GM18858 (cell line): ENCODE data around the gene SLC47A1.

Experiments used
- ATAC-seq: cut with Tn5 transposase; IDR thresholded peaks from one replicate; pipeline ENCODE4 v1.9.1; 2021; ENCODE audit not compliant: unreplicated experiment

Gene SLC47A1

DNA sequence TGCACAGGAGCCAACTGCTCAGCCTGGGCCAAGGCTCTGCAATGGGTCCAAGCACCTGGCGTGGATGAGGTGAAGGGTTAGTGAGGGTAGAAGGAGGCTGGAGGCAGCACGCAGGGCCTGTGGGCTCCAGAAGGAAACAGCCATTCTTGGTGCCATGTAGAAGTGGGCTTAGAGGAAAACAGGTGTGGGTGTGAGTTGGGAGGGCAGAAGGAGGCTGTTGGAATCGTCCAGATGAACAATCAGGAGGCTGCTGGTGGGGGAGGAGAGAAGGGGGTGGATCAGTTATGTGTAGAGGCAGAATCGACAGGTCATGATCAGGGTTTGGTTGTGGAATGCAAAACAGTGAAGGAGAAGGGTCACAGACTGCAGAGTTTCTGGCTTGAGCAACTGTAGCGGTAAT, 63.2 kb downstream of the SLC47A1 start:
- ATAC-seq, result no peak

DNA sequence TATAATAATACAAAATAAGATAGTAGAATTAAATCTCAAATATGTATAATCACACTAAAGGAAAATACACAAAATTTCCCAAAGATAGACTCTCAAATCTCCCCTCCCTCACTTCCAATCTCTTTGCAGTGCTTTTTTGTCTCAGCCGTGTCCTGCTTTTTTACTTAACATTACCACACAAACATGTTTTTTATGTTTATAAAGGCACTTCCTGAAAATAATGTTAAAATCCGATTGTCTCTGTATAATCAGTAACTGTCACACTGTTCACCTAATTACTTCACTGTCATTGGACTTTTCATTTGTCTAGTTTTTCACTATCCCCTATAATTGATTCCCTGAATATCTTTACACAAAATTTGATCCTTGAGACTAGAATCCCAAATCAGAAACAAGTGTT, 76.7 kb downstream of the SLC47A1 start:
- ATAC-seq, result no peak

DNA sequence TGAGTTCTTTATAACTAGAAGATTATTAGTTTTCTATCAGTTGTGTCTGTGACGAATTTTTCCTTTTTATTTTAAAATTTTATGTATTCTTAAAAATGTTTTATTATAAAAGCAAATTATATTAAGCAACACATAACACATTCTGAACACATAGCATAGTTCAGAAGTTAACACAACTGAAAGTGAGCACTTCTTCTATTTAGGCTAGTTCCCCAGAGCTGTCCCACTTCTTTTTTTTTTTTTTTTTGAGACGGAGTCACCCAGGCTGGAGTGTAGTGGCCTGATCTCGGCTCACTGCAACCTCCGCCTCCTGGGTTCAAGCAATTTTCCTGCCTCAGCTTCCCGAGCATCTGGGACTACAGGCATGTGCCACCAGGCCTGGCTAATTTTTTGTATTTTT, 77.2 kb downstream of the SLC47A1 start:
- no peak for ATAC-seq

DNA sequence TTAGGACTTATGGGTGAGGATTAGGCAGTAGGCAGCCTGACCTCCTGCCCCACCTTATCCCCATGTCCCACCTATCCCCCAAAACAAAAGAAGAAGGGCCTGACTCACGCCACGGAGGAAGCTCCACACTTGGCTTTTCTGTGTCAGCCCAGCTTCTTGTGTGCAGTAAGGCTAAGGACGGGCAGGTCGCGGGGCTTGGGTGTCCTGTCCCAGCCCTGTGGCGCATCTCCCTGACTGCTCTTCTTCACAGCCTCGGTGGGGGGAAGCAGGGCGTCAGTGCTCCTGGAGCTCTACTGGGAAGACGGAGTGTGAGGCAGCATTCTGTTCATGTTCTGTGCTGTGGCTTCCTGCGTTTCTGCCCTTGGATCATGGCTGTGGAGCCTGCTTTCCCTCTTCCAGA, 80.3 kb downstream of the SLC47A1 start:
- no peak for ATAC-seq

DNA sequence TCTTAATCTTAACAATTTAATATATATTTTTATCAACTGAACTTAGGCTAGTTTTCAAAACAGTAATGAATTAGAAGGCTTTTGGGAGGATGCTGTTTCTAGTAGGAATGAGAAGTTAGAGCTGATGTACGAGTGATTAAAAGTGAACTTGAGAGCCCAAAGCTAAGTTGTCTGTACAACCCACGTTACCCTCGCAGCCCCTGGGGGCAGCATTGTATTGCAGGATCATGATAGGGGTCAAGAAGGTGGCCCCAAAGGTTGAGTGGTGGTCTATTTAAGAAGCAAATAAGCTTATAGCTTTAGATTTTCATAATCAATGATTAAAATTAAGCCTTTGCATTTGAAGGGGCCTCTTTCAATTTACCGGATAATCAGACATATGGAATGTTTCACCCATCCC, 81.2 kb downstream of the SLC47A1 start:
- no peak for ATAC-seq

DNA sequence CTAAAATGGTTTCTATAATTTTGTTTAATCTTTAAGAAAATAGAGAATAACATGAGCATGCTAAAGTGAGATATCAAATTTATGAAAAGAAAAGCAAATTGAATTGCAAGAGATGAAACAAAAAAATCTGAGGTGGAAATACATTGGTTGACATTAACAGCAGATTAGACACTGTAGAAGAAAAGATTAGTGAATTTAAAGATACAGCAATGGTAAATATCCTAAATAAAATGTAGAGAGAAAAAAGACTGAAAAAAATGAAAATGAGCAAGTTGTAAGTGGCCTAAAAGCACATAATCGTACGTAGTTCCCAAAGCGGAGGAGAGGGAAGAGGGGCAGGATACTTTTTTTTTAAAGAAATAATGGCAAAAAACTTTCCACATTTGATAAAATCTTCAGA, 84.4 kb downstream of the SLC47A1 start:
- ATAC-seq, result no peak

DNA sequence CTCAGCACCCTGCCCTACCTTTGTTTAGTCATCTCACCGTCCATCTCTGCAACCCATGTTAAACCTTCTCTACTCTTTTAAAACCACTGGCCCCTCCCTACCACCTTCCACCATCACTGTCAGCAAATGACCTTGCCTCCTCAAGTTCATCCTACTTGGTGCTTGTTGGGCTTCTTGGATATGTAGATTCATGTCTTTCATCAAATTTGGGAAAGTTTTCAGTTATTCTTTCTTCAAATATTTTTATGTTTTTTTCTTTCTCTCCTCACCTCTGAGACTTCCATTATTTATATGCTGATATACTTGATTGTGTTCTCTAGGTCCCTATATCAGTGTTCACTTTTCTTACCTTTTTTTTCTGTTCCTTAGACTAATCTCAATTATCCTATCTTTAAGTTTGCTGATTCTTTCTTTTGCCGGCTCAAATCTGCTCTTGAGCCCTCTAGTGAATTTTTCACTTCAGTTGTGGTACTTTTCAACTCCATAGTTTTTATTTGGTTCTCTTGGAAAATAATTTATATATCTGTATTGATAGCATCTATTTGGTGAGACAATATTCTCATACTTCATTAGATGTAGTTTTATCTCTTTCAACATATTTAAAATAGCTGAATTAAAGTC, 86.2 kb downstream of the SLC47A1 start:
- ATAC-seq, result no peak

DNA sequence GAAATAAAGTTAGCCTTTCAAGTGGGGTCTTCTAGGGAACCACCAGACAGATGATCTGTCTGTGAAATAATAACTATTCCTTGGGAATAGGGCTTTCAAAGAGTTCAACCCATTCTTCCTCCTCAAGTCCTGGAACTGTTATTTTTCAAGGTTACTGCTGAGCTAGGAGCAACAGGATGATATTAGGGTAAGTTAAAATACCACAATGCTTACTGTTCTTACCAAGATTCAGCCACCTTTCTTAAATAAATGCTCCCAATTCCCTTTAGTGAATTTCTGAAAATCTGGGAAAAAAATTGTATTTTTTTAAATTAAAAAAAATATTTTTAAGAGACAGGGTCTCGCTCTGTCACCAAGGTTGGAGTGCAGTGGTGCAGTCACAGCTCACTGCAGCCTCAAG, 88.0 kb downstream of the SLC47A1 start:
- ATAC-seq, result no peak

DNA sequence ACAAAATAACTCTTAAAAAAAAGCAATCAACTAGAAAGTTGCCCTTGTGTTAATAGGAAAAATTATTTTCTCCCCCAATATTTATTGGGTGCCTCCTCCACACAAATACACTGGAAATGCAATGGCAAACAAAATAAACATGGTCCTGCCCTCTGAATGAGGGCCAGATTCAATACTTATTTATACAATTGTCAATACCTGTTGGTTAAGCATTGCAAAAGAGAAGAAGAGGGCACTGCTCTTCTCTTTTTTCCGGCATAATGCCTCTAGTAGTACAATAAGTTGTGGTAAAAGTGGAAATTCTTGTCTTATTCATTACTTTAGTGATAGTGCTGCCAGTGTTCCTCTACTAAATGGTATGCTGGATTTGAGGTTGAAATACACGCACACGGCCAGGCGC, 92.4 kb downstream of the SLC47A1 start:
- ATAC-seq, result no peak
